HCT116 (cell line): Measurements from ENCODE around the gene SLC8A1.

ENCODE experiments used
- POLR2A ChIP-seq: IDR thresholded peaks from 2 replicates; pipeline ENCODE4 v1.7.0; 2011; ENCODE audit warnings: borderline replicate concordance; ENCODE audit not compliant: insufficient read depth, insufficient read length; ENCODE audit errors: extremely low read depth
- POLR2AphosphoS5 ChIP-seq: IDR thresholded peaks from 2 replicates; pipeline ENCODE4 v1.6.1; 2011; ENCODE audit warnings: mild to moderate bottlenecking, low read depth, low read length, moderate library complexity
- YY1 ChIP-seq: IDR thresholded peaks from 2 replicates; pipeline ENCODE4 v1.6.1; 2011; ENCODE audit warnings: low read length, low read depth, moderate library complexity, mild to moderate bottlenecking; ENCODE audit not compliant: insufficient replicate concordance; ENCODE audit errors: extremely low read depth
- TF ChIP-seq, protein P1 (sequence below), 3 experiments: fragments of 200-600 bp in 1 of 3; sonication (generic) in 1 of 3; IDR thresholded peaks in 2 of 3; conservative IDR thresholded peaks in 1 of 3; 2 replicates each; pipeline ENCODE4 v1.5.1; 2012 to 2017; ENCODE audit warnings: low read depth in 2 of 3, low read length in 2 of 3, antibody characterized with exemption in 1 of 3, borderline replicate concordance in 1 of 3, control low read depth in 1 of 3, mild to moderate bottlenecking in 1 of 3, mixed read lengths in 1 of 3, mixed run types in 1 of 3, moderate library complexity in 1 of 3; ENCODE audit not compliant: insufficient read depth in 1 of 3
- TF ChIP-seq, protein P2 (sequence below): IDR thresholded peaks from 2 replicates; pipeline ENCODE4 v1.6.1; 2012

DNA sequence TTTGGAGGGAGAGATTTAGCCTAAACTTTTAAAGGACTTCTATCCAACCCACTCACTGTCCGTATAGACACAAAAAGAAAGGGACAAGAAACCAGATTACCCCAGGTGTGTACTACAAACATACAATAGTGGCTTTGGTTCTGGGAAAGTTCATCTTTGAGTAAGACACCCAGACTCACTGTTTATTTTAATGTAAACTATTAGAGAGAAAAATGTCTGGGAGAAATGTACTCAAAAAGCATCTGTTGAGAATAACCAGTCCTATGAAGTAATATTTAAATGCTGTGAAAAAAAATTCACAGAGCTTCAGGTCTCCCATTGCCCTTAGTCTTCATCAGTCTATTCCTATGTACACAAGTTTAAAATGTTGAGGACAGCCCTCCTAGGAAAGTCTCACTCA lies 107.5 kb downstream of the SLC8A1 start:
- TF ChIP-seq, protein P1, sequence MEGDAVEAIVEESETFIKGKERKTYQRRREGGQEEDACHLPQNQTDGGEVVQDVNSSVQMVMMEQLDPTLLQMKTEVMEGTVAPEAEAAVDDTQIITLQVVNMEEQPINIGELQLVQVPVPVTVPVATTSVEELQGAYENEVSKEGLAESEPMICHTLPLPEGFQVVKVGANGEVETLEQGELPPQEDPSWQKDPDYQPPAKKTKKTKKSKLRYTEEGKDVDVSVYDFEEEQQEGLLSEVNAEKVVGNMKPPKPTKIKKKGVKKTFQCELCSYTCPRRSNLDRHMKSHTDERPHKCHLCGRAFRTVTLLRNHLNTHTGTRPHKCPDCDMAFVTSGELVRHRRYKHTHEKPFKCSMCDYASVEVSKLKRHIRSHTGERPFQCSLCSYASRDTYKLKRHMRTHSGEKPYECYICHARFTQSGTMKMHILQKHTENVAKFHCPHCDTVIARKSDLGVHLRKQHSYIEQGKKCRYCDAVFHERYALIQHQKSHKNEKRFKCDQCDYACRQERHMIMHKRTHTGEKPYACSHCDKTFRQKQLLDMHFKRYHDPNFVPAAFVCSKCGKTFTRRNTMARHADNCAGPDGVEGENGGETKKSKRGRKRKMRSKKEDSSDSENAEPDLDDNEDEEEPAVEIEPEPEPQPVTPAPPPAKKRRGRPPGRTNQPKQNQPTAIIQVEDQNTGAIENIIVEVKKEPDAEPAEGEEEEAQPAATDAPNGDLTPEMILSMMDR (IDR thresholded peaks at IDR 0.05 in 2 of 3, conservative IDR thresholded peaks at IDR 0.05 in 1 of 3; ENCODE audit: borderline replicate concordance in 1 of 3, insufficient read depth in 1 of 3, low read depth in 2 of 3, low read length in 2 of 3), result no peak
- TF ChIP-seq POLR2A, result no peak
- TF ChIP-seq POLR2AphosphoS5, result no peak
- TF ChIP-seq, protein P2, sequence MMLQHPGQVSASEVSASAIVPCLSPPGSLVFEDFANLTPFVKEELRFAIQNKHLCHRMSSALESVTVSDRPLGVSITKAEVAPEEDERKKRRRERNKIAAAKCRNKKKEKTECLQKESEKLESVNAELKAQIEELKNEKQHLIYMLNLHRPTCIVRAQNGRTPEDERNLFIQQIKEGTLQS, result no peak
- no peak for TF ChIP-seq YY1
